Measurements from ENCODE around the gene HYDIN. TPM values are rescaled to one million over a fixed set of nuclear protein-coding genes. Genes with fewer than 3 reads are reported as not detected.

Gene HYDIN
- total and polyA plus RNA-seq, 4 donors: 0.14 to 3.0 (median 0.60) TPM

DNA sequence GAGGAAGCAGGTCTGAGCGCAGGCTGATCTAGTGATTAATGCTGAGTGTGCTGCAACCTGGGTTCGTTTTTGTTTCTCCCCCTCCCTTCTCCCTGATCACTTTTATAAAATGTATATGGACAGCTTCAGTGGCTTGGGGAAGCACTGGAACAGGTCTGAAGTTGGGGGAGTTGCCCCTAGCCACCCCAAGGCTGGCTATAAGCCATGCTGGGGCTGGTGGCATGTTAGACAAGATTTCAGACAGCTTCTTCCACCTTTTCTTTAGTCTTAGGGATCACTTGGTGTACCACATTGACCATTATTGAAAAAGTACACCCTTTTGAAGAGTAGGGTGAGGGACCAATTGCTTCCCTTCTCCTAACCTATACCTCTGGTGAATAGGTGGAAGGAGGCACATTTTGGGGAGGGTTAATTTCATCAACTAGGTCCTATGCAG is 425.8 kb downstream of the HYDIN start:
- peaks cover 0 to 7% (median 2%) of the 10 kb centered on the region in 4 donors for H3K9me3 ChIP-seq (ENCODE audit: control insufficient read depth in 4 of 4, low read length in 3 of 4)
- no peaks in the 10 kb centered on the region for H3K27me3 ChIP-seq (ENCODE audit: control insufficient read depth in 4 of 4, insufficient read depth in 4 of 4, low read length in 3 of 4)
- WGBS: 47% methylated on average over 2 of the region's 2 CpGs
- H3K4me1 ChIP-seq (ENCODE audit: control insufficient read depth in 4 of 4, insufficient read depth in 4 of 4, low read length in 3 of 4): peaks cover 1 to 12% (median 9%) of the 10 kb centered on the region in 4 donors
- no peak for DNase-seq (ENCODE audit: low spot score)
- H3K36me3 ChIP-seq (ENCODE audit: control insufficient read depth in 4 of 4, insufficient read depth in 3 of 4, low read depth in 1 of 4, low read length in 3 of 4): peaks cover 0 to 1% (median 0%) of the 10 kb centered on the region in 4 donors
- TF ChIP-seq HNF4G (IDR thresholded peaks at IDR 0.05) (no peak), HNF4A (conservative IDR thresholded peaks at IDR 0.05) (no peak), FOXA1 (IDR thresholded peaks at IDR 0.05) (no peak), YY1 (IDR thresholded peaks at IDR 0.05) (no peak), TAF1 (conservative IDR thresholded peaks at IDR 0.05) (no peak), RXRA (IDR thresholded peaks at IDR 0.05) (no peak), RAD21 (IDR thresholded peaks at IDR 0.05) (no peak), EGR1 (IDR thresholded peaks at IDR 0.05; ENCODE audit: low read depth in 2 of 2) (no peak)
- TF ChIP-seq, protein P1, sequence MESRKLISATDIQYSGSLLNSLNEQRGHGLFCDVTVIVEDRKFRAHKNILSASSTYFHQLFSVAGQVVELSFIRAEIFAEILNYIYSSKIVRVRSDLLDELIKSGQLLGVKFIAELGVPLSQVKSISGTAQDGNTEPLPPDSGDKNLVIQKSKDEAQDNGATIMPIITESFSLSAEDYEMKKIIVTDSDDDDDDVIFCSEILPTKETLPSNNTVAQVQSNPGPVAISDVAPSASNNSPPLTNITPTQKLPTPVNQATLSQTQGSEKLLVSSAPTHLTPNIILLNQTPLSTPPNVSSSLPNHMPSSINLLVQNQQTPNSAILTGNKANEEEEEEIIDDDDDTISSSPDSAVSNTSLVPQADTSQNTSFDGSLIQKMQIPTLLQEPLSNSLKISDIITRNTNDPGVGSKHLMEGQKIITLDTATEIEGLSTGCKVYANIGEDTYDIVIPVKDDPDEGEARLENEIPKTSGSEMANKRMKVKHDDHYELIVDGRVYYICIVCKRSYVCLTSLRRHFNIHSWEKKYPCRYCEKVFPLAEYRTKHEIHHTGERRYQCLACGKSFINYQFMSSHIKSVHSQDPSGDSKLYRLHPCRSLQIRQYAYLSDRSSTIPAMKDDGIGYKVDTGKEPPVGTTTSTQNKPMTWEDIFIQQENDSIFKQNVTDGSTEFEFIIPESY (IDR thresholded peaks at IDR 0.05): no peak
- TF ChIP-seq, protein P2, sequence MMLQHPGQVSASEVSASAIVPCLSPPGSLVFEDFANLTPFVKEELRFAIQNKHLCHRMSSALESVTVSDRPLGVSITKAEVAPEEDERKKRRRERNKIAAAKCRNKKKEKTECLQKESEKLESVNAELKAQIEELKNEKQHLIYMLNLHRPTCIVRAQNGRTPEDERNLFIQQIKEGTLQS (IDR thresholded peaks at IDR 0.05): no peak
- TF ChIP-seq, protein P3, sequence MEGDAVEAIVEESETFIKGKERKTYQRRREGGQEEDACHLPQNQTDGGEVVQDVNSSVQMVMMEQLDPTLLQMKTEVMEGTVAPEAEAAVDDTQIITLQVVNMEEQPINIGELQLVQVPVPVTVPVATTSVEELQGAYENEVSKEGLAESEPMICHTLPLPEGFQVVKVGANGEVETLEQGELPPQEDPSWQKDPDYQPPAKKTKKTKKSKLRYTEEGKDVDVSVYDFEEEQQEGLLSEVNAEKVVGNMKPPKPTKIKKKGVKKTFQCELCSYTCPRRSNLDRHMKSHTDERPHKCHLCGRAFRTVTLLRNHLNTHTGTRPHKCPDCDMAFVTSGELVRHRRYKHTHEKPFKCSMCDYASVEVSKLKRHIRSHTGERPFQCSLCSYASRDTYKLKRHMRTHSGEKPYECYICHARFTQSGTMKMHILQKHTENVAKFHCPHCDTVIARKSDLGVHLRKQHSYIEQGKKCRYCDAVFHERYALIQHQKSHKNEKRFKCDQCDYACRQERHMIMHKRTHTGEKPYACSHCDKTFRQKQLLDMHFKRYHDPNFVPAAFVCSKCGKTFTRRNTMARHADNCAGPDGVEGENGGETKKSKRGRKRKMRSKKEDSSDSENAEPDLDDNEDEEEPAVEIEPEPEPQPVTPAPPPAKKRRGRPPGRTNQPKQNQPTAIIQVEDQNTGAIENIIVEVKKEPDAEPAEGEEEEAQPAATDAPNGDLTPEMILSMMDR (IDR thresholded peaks at IDR 0.05; ENCODE audit: low read depth, low read length, missing input control): no peak
- no peak overlapping the region for H3K27ac ChIP-seq (ENCODE audit: low read depth in 1 of 2, low read length in 2 of 2)
- no peak overlapping the region for H3K4me3 ChIP-seq (ENCODE audit: low read depth in 1 of 3, low read length in 3 of 3)
- no peak overlapping the region for H3K9ac ChIP-seq (ENCODE audit: low read depth in 1 of 2, low read length in 2 of 2)

DNA sequence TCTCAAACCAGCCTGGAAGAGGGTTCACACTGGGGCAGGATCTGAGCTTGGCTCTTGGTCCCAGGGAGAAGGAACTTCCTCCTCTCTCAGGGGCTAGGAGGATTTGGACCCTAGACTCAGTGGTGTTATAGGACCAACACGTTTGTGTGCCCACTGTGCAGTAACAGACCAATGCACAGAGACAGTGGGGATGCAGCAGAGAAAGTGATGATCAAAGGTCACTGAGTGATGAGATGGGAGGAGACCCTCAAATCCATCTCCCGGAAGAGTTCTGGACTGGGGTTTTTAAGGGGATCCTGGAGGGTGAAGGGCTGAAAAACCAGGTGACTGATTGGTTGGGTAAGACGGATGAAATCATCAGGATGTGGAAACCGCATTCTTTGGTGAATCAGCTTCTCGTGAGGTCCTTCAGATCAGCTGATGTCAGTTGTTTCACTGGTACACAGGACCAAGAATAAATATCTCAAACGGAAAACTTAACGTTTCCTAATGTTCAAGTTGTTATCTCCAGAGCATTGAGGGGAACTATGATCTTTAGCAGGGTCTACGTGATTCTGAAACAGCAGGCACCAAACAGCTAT is 426.3 kb downstream of the HYDIN start:
- peaks cover 0 to 1% (median 0%) of the 10 kb centered on the region in 4 donors for H3K36me3 ChIP-seq (ENCODE audit: control insufficient read depth in 4 of 4, insufficient read depth in 3 of 4, low read depth in 1 of 4, low read length in 3 of 4)
- H3K4me3 ChIP-seq (ENCODE audit: low read depth in 1 of 3, low read length in 3 of 3): no peak overlapping the region
- WGBS: 60% methylated on average over 8 of the region's 8 CpGs
- H3K9ac ChIP-seq (ENCODE audit: low read depth in 1 of 2, low read length in 2 of 2): no peak overlapping the region
- no peaks in the 10 kb centered on the region for H3K27me3 ChIP-seq (ENCODE audit: control insufficient read depth in 4 of 4, insufficient read depth in 4 of 4, low read length in 3 of 4)
- no peak for DNase-seq (ENCODE audit: low spot score)
- TF ChIP-seq, protein P1 (IDR thresholded peaks at IDR 0.05): no peak
- no peak overlapping the region for H3K27ac ChIP-seq (ENCODE audit: low read depth in 1 of 2, low read length in 2 of 2)
- H3K4me1 ChIP-seq (ENCODE audit: control insufficient read depth in 4 of 4, insufficient read depth in 4 of 4, low read length in 3 of 4): peaks cover 5 to 15% (median 14%) of the 10 kb centered on the region in 4 donors
- peaks cover 0 to 7% (median 2%) of the 10 kb centered on the region in 4 donors for H3K9me3 ChIP-seq (ENCODE audit: control insufficient read depth in 4 of 4, low read length in 3 of 4)

Measured in liver (tissue), 9 donors.